HCT116 (cell line): ENCODE results near the gene KRT33B.

Experiments
- EZH2 ChIP-seq: fragments of 200-600 bp; sonication (generic); IDR thresholded peaks from 2 replicates; pipeline ENCODE4 v1.6.1; 2017; ENCODE audit warnings: antibody characterized with exemption, mixed run types
- EZH2phosphoT487 ChIP-seq: fragments of 200-600 bp; IDR thresholded peaks from 2 replicates; pipeline ENCODE4 v1.6.1; 2018; ENCODE audit warnings: antibody characterized with exemption, borderline replicate concordance
- TF ChIP-seq, protein P1 (sequence below), 3 experiments: fragments of 200-600 bp in 1 of 3; sonication (generic) in 1 of 3; IDR thresholded peaks in 2 of 3; conservative IDR thresholded peaks in 1 of 3; 2 replicates each; pipeline ENCODE4 v1.5.1; 2012 to 2017; ENCODE audit warnings: low read depth in 2 of 3, low read length in 2 of 3, antibody characterized with exemption in 1 of 3, borderline replicate concordance in 1 of 3, control low read depth in 1 of 3, mild to moderate bottlenecking in 1 of 3, mixed read lengths in 1 of 3, mixed run types in 1 of 3, moderate library complexity in 1 of 3; ENCODE audit not compliant: insufficient read depth in 1 of 3
- TF ChIP-seq, protein P2 (sequence below): IDR thresholded peaks from 2 replicates; pipeline ENCODE4 v1.6.1; 2012

- TF ChIP-seq, protein P1, sequence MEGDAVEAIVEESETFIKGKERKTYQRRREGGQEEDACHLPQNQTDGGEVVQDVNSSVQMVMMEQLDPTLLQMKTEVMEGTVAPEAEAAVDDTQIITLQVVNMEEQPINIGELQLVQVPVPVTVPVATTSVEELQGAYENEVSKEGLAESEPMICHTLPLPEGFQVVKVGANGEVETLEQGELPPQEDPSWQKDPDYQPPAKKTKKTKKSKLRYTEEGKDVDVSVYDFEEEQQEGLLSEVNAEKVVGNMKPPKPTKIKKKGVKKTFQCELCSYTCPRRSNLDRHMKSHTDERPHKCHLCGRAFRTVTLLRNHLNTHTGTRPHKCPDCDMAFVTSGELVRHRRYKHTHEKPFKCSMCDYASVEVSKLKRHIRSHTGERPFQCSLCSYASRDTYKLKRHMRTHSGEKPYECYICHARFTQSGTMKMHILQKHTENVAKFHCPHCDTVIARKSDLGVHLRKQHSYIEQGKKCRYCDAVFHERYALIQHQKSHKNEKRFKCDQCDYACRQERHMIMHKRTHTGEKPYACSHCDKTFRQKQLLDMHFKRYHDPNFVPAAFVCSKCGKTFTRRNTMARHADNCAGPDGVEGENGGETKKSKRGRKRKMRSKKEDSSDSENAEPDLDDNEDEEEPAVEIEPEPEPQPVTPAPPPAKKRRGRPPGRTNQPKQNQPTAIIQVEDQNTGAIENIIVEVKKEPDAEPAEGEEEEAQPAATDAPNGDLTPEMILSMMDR (IDR thresholded peaks at IDR 0.05 in 2 of 3, conservative IDR thresholded peaks at IDR 0.05 in 1 of 3; ENCODE audit: borderline replicate concordance in 1 of 3, insufficient read depth in 1 of 3, low read depth in 2 of 3, low read length in 2 of 3) = no peak
- TF ChIP-seq, protein P2, sequence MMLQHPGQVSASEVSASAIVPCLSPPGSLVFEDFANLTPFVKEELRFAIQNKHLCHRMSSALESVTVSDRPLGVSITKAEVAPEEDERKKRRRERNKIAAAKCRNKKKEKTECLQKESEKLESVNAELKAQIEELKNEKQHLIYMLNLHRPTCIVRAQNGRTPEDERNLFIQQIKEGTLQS = no peak
- TF ChIP-seq EZH2 (no peak), EZH2phosphoT487 (no peak)
Measured at GRCh38 chr17:41402161-41402560, 32.5 kb upstream of the KRT33B start.
